Measurements from ENCODE around the gene GINS2. TPM values are rescaled to one million over a fixed set of nuclear protein-coding genes. Genes with fewer than 3 reads are reported as not detected.

GINS2 gene
- total and polyA plus RNA-seq, 8 donors = 0.87 to 3.6 (median 2.0) TPM; not detected in 1

- peaks cover 0 to 8% (median 6%) of the 10 kb centered on the region in 4 donors for H3K9me3 ChIP-seq
- no peaks in the 10 kb centered on the region for H3K27me3 ChIP-seq
- intact Hi-C loops (cut with DNase I; ENCODE audit: low total_unique reads) = no loop called here
- H3K36me3 ChIP-seq = no peaks in the 10 kb centered on the region
- H3K4me3 ChIP-seq = no peak overlapping the region
- no peaks in the 10 kb centered on the region for H3K4me1 ChIP-seq
- TF ChIP-seq, protein P1, sequence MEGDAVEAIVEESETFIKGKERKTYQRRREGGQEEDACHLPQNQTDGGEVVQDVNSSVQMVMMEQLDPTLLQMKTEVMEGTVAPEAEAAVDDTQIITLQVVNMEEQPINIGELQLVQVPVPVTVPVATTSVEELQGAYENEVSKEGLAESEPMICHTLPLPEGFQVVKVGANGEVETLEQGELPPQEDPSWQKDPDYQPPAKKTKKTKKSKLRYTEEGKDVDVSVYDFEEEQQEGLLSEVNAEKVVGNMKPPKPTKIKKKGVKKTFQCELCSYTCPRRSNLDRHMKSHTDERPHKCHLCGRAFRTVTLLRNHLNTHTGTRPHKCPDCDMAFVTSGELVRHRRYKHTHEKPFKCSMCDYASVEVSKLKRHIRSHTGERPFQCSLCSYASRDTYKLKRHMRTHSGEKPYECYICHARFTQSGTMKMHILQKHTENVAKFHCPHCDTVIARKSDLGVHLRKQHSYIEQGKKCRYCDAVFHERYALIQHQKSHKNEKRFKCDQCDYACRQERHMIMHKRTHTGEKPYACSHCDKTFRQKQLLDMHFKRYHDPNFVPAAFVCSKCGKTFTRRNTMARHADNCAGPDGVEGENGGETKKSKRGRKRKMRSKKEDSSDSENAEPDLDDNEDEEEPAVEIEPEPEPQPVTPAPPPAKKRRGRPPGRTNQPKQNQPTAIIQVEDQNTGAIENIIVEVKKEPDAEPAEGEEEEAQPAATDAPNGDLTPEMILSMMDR (IDR thresholded peaks at IDR 0.05) = no peak
- no peak for TF ChIP-seq EP300 (IDR thresholded peaks at IDR 0.05)
- TF ChIP-seq POLR2A (IDR thresholded peaks at IDR 0.05) = no peak
- TF ChIP-seq POLR2AphosphoS5 (IDR thresholded peaks at IDR 0.05) = no peak
- WGBS, 5 donors = 46 to 98% (median 50%) methylated on average over 5 to 16 of the region's 16 CpGs
- no peak overlapping the region for H3K27ac ChIP-seq
- no peak for DNase-seq
These were observed 18.9 kb upstream of the GINS2 start for GRCh38 chr16:85707528-85708095.

- TF ChIP-seq, protein P1 (IDR thresholded peaks at IDR 0.05) = no peak
- TF ChIP-seq POLR2AphosphoS5 (IDR thresholded peaks at IDR 0.05) = no peak
- TF ChIP-seq POLR2A (IDR thresholded peaks at IDR 0.05) = no peak
- no peak for TF ChIP-seq EP300 (IDR thresholded peaks at IDR 0.05)
- H3K4me3 ChIP-seq = no peak overlapping the region
- H3K9me3 ChIP-seq = peaks cover 0 to 5% (median under 1%) of the 10 kb centered on the region in 4 donors
- WGBS, 5 donors = 88 to 95% (median 90%) methylated on average over 6 to 11 of the region's 11 CpGs
- no peaks in the 10 kb centered on the region for H3K27me3 ChIP-seq
- no peaks in the 10 kb centered on the region for H3K36me3 ChIP-seq
- no peak for DNase-seq
- intact Hi-C loops (cut with DNase I; ENCODE audit: low total_unique reads) = no loop called here
- H3K4me1 ChIP-seq = no peaks in the 10 kb centered on the region
- H3K27ac ChIP-seq = no peak overlapping the region
These were observed 17.8 kb upstream of the GINS2 start for GRCh38 chr16:85706449-85707034.

- TF ChIP-seq POLR2A (IDR thresholded peaks at IDR 0.05) (no peak), POLR2AphosphoS5 (IDR thresholded peaks at IDR 0.05) (no peak)
- TF ChIP-seq, protein P1 (IDR thresholded peaks at IDR 0.05) = no peak
- 81 to 91% (median 87%) methylated on average over 17 to 20 of the region's 20 CpGs for WGBS, 5 donors
These were observed 16.4 kb upstream of the GINS2 start for GRCh38 chr16:85704900-85705846.

DNA sequence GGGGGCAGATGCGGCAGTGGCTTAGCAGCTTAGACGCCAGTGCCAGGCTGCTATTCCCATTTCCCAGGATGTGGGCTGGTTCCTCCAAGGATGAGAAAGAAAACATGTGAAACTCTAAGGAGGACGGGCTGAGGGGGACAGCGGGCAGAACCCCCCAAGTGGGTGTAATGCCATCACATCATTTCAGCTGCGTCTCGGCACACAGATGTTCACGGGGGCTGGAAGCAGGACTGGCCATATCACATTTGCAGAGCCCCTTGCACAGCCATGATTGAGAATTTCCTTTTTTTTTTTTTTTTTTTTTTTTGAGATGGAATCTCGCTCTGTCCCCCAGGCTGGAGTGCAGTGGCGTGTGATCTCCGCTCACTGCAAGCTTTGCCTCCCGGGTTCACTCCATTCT, 15.3 kb upstream of the GINS2 start:
- Histone ChIP-seq H3K27ac (no peak overlapping the region), H3K4me1 (peaks cover 0 to 4% (median 0%) of the 10 kb centered on the region in 4 donors), H3K36me3 (no peaks in the 10 kb centered on the region), H3K9me3 (peaks cover 0 to 7% (median 0%) of the 10 kb centered on the region in 4 donors), H3K4me3 (no peak overlapping the region), H3K27me3 (no peaks in the 10 kb centered on the region)
- 86 to 94% (median 93%) methylated on average over 11 of the region's 11 CpGs for WGBS, 5 donors
- intact Hi-C loops (cut with DNase I; ENCODE audit: low total_unique reads) = no loop called here
- no peak for DNase-seq
- TF ChIP-seq POLR2AphosphoS5 (IDR thresholded peaks at IDR 0.05) = no peak
- TF ChIP-seq, protein P1 (IDR thresholded peaks at IDR 0.05) = no peak
- no peak for TF ChIP-seq POLR2A (IDR thresholded peaks at IDR 0.05)
- no peak for TF ChIP-seq EP300 (IDR thresholded peaks at IDR 0.05)

More at GRCh38 chr16:85704900-85705846, 16.4 kb upstream of the GINS2 start:
- DNase-seq = no peak
- no peaks in the 10 kb centered on the region for H3K4me1 ChIP-seq
- H3K27me3 ChIP-seq = no peaks in the 10 kb centered on the region
- H3K36me3 ChIP-seq = no peaks in the 10 kb centered on the region
- H3K9me3 ChIP-seq = peaks cover 0 to 7% (median 0%) of the 10 kb centered on the region in 4 donors
- H3K4me3 ChIP-seq = no peak overlapping the region
- H3K27ac ChIP-seq = no peak overlapping the region
- intact Hi-C loops (cut with DNase I; ENCODE audit: low total_unique reads) = no loop called here

Measured in stomach (tissue), 9 donors.